GM19463 (cell line): ENCODE data around the gene SIK3.

ENCODE experiments used
- ATAC-seq: cut with Tn5 transposase; IDR thresholded peaks from one replicate; pipeline ENCODE4 v1.9.1; 2021; ENCODE audit warnings: mild to moderate bottlenecking, moderate library complexity; ENCODE audit not compliant: unreplicated experiment

Gene SIK3

DNA sequence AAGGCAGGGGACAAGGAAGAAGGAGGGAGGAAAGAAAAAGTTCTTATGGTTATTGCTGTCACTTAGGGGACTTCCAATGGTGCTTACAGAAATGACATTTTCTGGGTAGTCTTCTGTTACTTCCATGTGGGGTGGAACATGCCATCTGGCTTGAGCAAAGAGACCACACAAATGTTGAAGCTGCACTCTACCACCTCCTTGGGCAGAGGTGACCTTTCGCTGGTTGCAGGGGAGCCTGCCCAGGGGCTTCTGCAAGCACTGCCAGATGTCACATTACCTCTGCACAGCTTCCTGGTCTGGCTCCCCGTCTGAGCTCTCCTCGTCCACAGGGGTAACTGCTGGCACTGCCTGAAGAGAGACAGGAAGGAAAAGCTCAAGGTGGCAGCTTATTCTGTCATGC lies 228.2 kb downstream of the SIK3 start:
- ATAC-seq = no peak

DNA sequence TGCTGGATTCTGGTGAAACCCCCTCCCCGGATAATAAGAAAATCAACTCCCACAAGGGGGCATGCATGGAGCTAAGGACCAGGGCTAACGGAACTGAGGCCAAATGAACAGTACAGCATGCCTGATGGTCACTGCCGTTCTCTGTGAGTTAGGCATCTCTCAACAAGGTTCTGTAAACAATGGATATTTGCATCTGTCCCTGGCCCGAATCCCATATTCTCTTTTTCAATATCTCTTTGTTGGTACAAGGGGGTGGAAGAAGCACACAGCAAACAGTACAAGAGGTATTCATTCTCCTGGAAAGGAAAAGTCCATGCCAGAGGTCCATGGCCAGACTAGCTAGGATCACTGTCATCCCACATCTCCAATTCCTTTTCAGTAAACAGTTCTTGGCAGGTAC lies 228.6 kb downstream of the SIK3 start:
- no peak for ATAC-seq

DNA sequence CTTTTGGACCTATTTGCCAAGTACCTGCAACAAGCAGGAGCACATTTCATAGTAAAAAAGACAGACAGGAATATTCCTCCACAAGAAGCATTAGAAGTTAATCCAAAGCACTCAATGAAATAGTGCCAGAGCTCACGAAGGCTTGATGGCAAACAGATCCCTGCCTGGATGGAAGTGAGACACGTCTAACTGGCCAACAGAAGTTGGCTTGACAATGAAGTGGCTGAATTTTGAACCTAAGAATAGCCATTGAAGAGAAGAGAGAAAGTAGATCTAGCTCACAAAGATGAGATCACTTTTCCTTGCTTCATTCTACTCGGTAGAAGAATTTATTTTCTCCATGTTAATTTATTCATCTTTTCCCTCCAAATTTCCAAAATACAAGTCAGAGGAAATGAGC lies 230.2 kb downstream of the SIK3 start:
- ATAC-seq = no peak

- no peak for ATAC-seq
These were observed 230.6 kb downstream of the SIK3 start for GRCh38 chr11:116867619-116868018.

GRCh38 chr11:116866804-116867455 lies 231.3 kb downstream of the SIK3 start:
- no peak for ATAC-seq

GRCh38 chr11:116865696-116866095 lies 232.5 kb downstream of the SIK3 start:
- no peak for ATAC-seq

DNA sequence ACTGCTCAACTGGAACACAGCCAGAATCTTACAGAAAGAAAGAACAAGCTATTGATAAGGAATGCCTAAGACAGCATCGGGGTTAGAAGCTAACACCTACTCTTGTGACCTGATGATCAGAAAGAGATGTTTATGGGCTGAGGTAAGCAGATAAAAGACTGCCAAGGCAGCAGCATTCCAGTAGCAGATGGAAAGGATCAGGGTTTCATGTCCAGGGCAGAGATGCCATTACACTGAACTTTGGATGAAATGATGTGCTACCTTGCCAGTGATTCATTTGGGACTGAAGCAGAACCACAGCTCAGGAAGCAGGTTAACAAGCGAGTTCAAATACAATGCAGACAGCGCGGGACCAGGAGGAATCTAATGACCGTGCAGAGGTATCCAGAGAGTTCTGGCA lies 233.7 kb downstream of the SIK3 start:
- ATAC-seq = no peak

GRCh38 chr11:116862951-116863350 lies 235.3 kb downstream of the SIK3 start:
- ATAC-seq = no peak

DNA sequence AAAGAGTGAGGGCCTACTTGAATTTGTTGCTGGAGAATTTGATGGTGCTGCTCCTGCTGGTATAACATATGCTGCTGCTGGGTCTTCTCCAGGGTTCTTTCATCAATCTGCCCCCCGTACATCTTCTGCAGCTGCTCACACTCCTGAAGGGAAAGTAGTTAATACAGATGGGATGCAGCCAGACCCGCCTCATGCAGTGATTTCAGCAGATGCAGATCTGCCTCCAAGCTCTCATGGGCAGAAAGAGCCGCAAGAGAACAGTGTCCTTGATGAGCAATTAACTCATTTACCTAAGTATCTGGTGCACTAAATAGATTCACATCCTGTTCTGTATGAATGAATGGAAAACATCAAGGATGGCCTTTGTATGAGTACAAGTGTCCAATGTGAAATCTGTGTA lies 236.0 kb downstream of the SIK3 start:
- ATAC-seq = no peak

DNA sequence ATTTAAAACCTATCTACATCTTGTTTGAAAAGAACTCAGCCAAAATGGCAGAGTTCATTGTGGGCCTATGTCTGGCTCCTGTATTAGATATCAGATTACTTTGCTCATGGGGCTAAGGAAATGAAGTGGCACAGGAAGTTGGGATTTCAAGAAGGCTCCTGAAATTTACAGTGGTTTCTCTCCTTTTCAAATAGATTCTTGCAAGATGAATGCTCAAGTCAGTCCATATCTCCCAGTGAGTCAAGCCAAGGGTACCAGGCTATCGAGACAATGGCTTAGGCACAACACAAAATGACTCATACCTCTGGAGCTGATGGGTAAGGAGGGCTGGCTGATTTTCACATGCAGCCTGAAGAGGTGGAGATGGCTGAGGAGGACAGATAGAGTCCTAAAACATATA lies 236.7 kb downstream of the SIK3 start:
- no peak for ATAC-seq

DNA sequence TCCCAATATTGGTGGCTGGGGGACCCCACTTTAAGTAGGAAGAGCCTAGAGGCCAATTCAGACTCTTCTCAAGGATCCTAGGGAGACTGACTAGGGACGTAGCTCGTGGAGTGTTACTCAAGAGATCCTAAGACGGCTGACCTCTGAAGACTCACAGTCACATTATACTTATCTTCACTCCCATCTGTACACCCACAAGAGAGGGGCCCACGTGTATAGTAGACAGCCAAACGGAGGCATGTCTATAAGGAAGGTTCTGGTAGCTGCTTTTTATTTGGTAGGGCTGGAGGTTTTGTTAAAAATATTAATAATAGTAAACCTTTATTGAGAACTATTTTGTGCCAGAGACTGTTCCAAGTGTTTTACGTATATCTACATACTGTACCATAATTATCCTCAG lies 237.9 kb downstream of the SIK3 start:
- no peak for ATAC-seq

- no peak for ATAC-seq
These were observed 239.1 kb downstream of the SIK3 start for GRCh38 chr11:116859175-116859574.

GRCh38 chr11:116857936-116858335 lies 240.3 kb downstream of the SIK3 start:
- no peak for ATAC-seq

- no peak for ATAC-seq
These were observed 240.9 kb downstream of the SIK3 start for GRCh38 chr11:116857316-116857715.

DNA sequence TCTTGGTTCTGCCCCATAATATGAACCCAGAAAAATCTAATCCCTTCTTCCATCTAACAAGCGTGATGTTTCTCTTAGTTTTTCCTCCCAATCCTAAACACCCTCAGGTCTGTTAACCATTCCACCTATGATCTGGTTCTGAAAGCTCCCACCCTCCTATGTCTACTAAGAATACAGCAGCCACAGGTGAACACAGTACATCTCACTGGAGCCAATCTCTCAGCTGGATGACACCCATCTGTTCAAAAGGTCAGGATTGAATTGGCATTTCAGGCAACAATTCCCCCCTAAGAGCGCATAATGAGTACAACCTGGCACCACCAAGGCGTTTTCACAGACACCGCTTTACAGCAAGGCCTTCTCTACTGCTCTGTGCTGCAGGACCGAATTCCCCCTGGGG lies 241.8 kb downstream of the SIK3 start:
- no peak for ATAC-seq

DNA sequence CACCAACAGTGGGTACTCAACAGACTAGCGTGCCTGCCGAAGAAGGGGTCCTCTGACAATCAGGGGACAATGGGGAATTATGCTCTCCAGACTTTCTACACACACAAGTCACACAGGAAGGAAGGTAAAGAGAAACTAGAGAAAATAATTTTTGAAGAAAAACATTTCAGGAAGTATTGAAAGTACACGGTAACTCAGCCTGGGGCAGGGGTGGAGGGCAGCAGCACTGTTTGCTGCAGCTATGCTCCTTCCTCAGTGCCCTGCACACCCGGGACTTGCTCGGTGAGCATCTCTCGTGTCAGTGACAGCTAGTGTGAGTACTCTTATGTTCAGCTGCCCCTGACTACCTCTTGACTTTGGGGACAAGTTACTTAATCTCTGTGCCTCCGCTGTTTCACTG lies 242.8 kb downstream of the SIK3 start:
- ATAC-seq = no peak

- ATAC-seq = peak; percentile 96
These were observed 244.7 kb downstream of the SIK3 start for GRCh38 chr11:116853461-116854073.

GRCh38 chr11:116852261-116853031 lies 245.8 kb downstream of the SIK3 start:
- peak; percentile 46 for ATAC-seq

- no peak for ATAC-seq
These were observed 246.6 kb downstream of the SIK3 start for GRCh38 chr11:116851626-116852025.

DNA sequence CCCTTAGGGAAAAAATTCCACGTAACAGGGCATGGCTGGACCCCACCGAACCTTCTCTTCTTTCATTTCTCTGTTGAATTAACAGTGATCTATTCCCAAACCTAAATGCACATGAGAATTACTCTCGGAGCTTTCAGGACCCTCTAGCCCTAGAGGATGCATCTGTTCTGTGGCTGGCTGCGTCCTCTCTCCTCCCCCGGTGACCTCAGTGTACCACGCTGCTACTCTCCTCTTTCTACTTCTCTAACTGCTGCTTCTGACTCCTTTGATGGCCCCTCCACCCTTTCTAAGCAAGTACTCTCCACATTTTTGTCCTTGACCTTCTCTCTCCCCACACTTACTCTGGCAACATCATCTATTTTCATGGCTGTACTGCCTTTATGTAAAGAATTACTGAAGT lies 248.7 kb downstream of the SIK3 start:
- no peak for ATAC-seq

DNA sequence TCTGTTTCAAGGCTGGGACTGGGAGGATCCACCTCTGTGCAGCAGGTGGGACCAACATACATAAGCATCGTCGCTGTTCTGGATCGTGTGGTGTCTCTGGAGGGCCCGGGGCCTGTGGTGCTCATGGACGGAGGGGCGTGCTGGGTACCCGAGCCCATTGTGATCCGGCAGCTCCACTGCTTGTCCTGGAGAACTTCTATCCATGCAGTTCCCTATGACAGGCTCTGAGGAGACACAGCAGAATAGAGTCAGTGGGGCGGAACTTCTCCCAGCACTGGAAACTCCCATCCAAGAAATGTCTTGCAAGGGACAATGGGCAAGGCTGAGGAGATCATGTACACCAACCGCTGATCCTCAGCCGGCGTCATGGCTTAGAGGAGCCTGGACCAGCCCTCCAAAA lies 249.2 kb downstream of the SIK3 start:
- no peak for ATAC-seq

GRCh38 chr11:116847612-116848011 lies 250.6 kb downstream of the SIK3 start:
- ATAC-seq = no peak
